Fibroblast of skin of right quadriceps (primary cell): ENCODE measurements around the gene HIVEP3.
A peak's percentile ranks its signal among the peaks of the same experiment; 100 is the strongest.

ENCODE experiments used
- DNase-seq: peaks from one replicate; pipeline ENCODE4 v3.0.0-alpha.2; 2013

HIVEP3 gene

DNA sequence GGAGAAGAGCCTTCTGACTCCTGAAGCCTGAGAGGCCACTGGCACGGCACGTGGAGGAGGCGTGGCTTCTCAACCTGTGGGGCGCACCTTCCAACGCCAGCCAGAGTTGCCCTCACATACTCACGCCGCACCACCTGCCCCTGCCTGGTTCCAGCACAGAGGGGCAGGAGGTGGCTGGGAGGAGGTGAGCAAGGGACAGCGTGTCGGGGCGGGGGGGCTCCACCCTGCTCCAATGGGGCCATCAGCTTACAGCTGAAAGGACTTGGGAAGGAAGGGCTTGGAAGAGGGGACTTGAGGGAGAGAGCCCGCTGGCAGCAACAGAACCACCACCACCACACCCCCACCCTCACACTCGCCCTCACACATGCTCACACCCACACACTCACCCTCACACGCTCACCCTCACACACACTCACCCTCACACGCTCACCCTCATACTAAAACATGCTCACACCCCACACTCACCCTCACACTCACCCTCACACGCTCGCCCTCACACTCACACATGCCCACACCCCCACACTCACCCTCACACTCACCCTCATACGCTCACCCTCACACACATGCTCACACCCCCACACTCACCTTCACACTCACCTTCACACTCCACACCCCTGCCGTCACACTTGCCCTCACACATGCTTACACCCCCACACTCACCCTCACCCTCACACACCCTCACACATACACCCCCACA lies 392.7 kb downstream of the HIVEP3 start:
- DNase-seq: no peak

DNA sequence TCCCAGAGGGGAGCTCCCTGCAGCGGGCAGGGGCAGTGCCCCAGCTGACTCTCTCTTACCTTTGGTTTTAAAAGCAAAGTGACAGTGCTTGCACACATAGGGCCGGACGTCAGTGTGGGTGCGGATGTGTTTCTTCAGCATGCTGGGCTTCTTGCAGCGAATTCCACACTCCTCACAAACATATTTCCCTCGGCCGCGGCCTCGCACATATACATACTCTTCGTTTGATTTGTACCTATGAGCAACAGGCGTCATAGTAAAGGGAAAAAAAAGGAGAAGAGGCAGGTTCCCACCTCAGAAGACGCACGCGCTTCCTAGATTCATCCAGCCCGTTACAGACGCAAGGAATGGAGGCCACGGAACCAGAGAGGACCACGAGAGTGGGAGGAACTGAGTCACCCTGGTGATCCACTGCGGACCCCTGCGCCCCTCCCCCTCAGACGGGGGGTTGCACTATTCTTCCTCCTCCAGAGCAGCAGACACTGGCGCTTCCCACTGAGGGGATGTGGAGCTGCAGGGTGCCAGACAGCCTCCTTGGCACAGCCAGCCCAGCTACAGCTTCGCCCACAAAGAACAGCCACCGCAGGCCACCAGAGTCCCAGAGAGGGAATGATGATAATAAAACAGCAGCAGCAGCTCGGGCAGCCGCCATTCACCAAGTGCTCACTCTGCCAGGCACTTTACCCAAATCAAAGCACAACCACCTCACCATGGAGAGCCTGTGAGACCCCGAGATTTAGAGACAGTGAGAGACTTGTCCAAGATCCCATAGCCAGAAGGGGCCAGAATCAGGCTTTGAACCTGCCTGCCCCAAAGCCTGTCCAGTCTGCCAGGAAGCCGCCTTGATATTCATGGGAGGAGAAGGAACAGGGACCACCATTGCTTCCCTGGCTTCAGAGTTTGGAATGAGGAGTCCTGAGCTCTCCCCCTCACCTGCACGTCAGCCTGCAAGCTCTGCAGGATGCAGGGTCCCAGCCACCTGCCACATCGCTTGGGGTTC lies 393.7 kb downstream of the HIVEP3 start:
- DNase-seq: no peak

GRCh38 chr1:41523949-41524675 lies 394.6 kb downstream of the HIVEP3 start:
- no peak for DNase-seq

- no peak for DNase-seq
Measured at GRCh38 chr1:41523071-41523470, 395.7 kb downstream of the HIVEP3 start.

DNA sequence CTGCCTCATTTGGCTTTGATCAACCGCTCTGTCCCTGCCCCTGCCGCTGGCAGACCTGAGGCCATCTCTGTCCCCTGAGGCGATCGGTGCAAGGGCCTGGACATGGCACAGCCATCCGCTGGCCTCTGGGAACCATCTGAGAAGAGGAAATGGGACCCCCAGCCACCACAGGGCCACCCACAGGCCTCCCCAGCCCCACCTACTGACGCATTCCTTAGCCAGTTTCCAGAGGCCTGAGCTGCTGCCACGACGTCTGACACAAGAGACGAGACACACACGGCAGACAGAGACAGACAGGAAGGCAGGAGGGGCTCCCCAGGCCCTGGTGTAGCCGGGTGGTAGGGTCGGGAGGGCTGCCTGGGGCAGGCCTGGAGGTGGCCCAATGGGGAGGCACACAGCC lies 397.0 kb downstream of the HIVEP3 start:
- no peak for DNase-seq

- DNase-seq: no peak
Measured at GRCh38 chr1:41520951-41521752, 397.6 kb downstream of the HIVEP3 start.

DNA sequence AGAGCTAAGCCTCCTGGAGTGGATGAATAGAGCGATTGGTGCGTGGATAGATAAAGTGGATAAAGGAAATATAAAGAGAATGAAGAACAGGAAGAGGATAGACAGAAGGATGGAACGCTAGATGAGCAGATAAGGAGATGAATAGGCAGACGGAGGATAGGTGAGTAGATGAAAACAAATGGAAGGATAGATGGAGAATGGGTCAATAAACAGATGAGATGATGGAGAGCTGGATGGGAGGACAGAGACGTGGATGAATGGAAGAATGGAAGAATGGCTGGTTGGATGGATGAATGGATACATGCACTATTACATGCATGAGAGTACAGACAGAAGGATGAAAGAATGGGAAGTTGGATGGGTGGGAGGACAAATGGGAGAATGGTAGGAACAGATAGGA lies 399.1 kb downstream of the HIVEP3 start:
- DNase-seq: no peak

- DNase-seq: no peak
Measured at GRCh38 chr1:41518471-41518870, 400.3 kb downstream of the HIVEP3 start.

- no peak for DNase-seq
Measured at GRCh38 chr1:41517062-41517438, 401.7 kb downstream of the HIVEP3 start.

GRCh38 chr1:41516168-41517061 lies 402.3 kb downstream of the HIVEP3 start:
- peak; percentile 83 for DNase-seq

GRCh38 chr1:41515778-41516167 lies 402.9 kb downstream of the HIVEP3 start:
- DNase-seq: no peak

- DNase-seq: no peak
Measured at GRCh38 chr1:41515131-41515678, 403.5 kb downstream of the HIVEP3 start.

DNA sequence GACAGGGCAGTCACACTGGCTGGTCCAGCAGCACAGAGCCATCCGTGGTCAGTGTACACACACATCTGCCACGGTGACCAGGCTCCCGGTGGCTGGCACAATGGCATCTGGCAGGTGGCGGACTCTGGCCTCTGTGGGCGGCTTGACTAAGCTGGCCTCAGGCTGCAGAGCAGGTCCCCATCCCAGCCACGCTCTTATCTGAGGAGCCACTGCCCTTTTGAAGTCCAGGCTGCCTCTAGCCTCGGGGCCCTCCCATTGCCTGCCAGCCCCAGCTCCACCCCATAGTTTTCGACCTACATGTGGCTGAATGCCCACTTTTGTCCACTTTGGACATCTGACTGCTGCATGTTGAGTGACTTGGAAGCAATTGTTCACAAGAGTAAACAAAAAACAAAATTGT lies 404.3 kb downstream of the HIVEP3 start:
- DNase-seq: no peak

GRCh38 chr1:41513383-41513735 lies 405.4 kb downstream of the HIVEP3 start:
- DNase-seq: no peak

GRCh38 chr1:41512701-41513382 lies 405.9 kb downstream of the HIVEP3 start:
- DNase-seq: no peak

DNA sequence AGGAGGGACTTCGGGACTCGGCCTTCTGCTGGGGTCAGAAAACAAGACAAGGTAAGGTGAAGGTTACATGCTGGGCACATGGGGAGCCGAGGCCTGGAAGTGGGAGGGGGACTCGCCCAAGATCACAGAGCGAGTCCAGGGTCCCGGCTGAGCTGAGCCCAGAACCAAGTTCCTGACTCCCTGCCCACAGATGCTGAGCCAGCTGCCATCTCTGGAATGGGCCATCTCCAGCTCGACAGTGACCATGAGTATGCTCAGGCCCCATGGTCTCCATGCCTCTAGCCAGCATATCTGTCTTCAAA lies 407.5 kb downstream of the HIVEP3 start:
- DNase-seq: no peak

- no peak for DNase-seq
Measured at GRCh38 chr1:41510531-41511238, 408.0 kb downstream of the HIVEP3 start.

DNA sequence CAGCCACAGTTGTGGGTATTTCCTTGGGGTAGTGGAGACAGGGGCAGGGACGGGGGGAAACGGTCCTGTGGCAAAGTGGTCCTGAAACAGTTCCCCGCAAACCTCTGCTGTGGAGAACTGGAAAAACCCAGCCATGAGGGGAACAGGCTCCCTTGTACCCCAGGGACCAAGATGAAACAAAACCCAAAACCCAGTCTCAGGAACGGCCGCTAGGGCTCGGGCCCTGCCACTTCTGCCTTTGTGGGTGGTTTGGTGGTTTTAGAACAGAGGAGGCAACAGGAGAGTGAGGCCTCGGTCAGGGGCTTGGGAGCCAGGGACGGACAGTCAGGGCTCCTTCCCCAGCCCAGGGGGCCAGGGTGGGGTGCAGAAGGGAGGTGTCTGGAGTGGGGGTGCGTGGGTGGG lies 409.5 kb downstream of the HIVEP3 start:
- no peak for DNase-seq

DNA sequence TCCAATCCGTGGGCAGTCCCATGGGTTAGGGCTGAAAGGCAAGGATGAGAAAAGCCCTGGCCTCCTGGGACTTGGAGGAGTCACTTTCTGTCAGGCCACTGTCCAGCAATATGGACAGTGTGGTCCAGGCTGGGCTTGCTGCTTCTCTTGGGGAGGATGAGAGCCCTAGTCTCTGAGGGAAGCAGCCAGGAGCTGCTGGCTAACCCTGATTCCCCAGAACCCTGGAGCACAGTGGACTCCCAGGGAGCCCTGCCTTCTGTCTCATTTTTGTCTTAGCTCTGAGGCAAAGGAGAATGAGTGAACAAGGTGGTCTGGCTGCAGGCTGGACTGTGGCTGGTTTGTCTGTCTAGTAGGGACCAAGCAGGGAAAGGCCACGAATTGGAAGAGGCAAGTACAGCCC lies 410.4 kb downstream of the HIVEP3 start:
- DNase-seq: no peak

- DNase-seq: no peak
Measured at GRCh38 chr1:41507836-41508235, 410.9 kb downstream of the HIVEP3 start.
